Epithelial cell of proximal tubule (primary cell): ENCODE results near the gene LUZP2. TPM values are rescaled to one million over a fixed set of nuclear protein-coding genes. Genes with fewer than 3 reads are reported as not detected.

ENCODE experiments used
- DNase-seq: peaks from one replicate; pipeline ENCODE4 v3.0.0-alpha.2; 2011; ENCODE audit warnings: low read depth
- H3K4me3 ChIP-seq: 2 replicates; pipeline ENCODE4 v1.5.1; 2011; ENCODE audit warnings: low read depth, mild to moderate bottlenecking, low read length
- CTCF ChIP-seq: conservative IDR thresholded peaks from 2 replicates; pipeline ENCODE4 v1.5.1; 2012; ENCODE audit warnings: low read depth, mild to moderate bottlenecking, low read length
- total RNA-seq: library from RNA; depleted of rRNA; stranded (reverse); fragments of >200 nt; gene quantifications from 2 replicates; pipeline ENCODE4 v1.2.3, GENCODE V29; 2015

LUZP2 gene
- total RNA-seq, 1 donor from 2014 or later: 0.75 TPM

GRCh38 chr11:24709928-24710565, 213.2 kb downstream of the LUZP2 start:
- no peak for DNase-seq

GRCh38 chr11:24714601-24715000, 217.7 kb downstream of the LUZP2 start:
- no peak overlapping the region for H3K4me3 ChIP-seq
- TF ChIP-seq CTCF: no peak
- no peak for DNase-seq

More at GRCh38 chr11:24709928-24710565, 213.2 kb downstream of the LUZP2 start:
- no peak for TF ChIP-seq CTCF
- H3K4me3 ChIP-seq: no peak overlapping the region

GRCh38 chr11:24716403-24716802, 219.6 kb downstream of the LUZP2 start:
- no peak for DNase-seq
- no peak for TF ChIP-seq CTCF
- H3K4me3 ChIP-seq: no peak overlapping the region

DNA sequence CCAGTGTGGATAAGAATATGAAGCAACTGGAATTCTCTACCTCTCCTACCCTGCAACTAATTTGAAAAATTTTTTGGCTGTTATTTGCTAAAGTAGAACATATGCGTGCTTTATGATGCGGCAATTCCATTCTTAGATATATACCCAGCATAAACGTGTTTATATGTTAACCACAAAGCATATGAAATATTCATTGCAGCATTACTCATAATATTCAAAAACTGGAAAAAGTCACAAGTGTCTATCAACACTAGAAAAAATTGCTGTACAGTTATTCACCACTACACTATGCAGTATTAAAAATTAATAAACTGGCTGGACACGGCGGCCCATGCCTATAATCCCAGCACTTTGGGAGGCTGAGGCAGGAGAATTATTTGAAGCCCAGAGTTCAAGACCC, 226.4 kb downstream of the LUZP2 start:
- H3K4me3 ChIP-seq: no peak overlapping the region
- DNase-seq: no peak
- TF ChIP-seq CTCF: no peak

- TF ChIP-seq CTCF: no peak
- DNase-seq: no peak
- no peak overlapping the region for H3K4me3 ChIP-seq
Measured at GRCh38 chr11:24731554-24731953, 234.7 kb downstream of the LUZP2 start.

GRCh38 chr11:24734742-24735237, 237.9 kb downstream of the LUZP2 start:
- no peak overlapping the region for H3K4me3 ChIP-seq
- no peak for TF ChIP-seq CTCF
- no peak for DNase-seq

- H3K4me3 ChIP-seq: no peak overlapping the region
- no peak for DNase-seq
- no peak for TF ChIP-seq CTCF
Measured at GRCh38 chr11:24738972-24739371, 242.1 kb downstream of the LUZP2 start.
